Kidney (tissue), 22 donors: ENCODE data around the gene PDE6G. TPM values are rescaled to one million over a fixed set of nuclear protein-coding genes. Genes with fewer than 3 reads are reported as not detected.
A peak's percentile ranks its signal among the peaks of the same experiment; 100 is the strongest.

Experiments
- DNase-seq, 5 donors: peaks; one replicate each; pipeline ENCODE4 v3.0.0-alpha.2; 2013 to 2020
- FAIRE-seq: peaks from 2 replicates; lab custom pipeline; 2012; peaks lifted over from hg19 to GRCh38; lab: Jason Lieb, UNC
- H3K27ac ChIP-seq, 2 donors: one replicate each; pipeline ENCODE4 v1.7.0; 2013; ENCODE audit warnings: low read depth in 2 of 2, low read length in 2 of 2, inconsistent platforms in 1 of 2
- H3K27me3 ChIP-seq: one replicate; pipeline ENCODE4 v1.7.1; 2013; ENCODE audit warnings: low read length, inconsistent platforms; ENCODE audit not compliant: control insufficient read depth, insufficient read depth
- H3K36me3 ChIP-seq, 3 donors: one replicate each; pipeline versions ENCODE4 v1.7.0 to v1.7.1; 2013; ENCODE audit warnings: low read length in 3 of 3, control low read depth in 1 of 3, inconsistent platforms in 1 of 3; ENCODE audit not compliant: insufficient read depth in 3 of 3, control insufficient read depth in 2 of 3
- H3K4me1 ChIP-seq, 3 donors: one replicate each; pipeline versions ENCODE4 v1.7.0 to v1.7.1; 2013; ENCODE audit warnings: low read length in 3 of 3, inconsistent platforms in 1 of 3, low read depth in 1 of 3; ENCODE audit not compliant: control insufficient read depth in 2 of 3, insufficient read depth in 2 of 3
- H3K4me3 ChIP-seq, 3 donors: one replicate each; pipeline versions ENCODE4 v1.7.0 to v1.8.1; 2013; ENCODE audit warnings: low read length in 3 of 3, control low read depth in 1 of 3, inconsistent platforms in 1 of 3
- H3K9ac ChIP-seq, 3 donors: one replicate each; pipeline versions ENCODE4 v1.7.0 to v1.7.1; 2013; ENCODE audit warnings: low read length in 3 of 3, control low read depth in 1 of 3, inconsistent platforms in 1 of 3
- H3K9me3 ChIP-seq, 3 donors: one replicate each; pipeline versions ENCODE4 v1.7.0 to v1.7.1; 2013; ENCODE audit warnings: low read length in 3 of 3, control low read depth in 1 of 3, inconsistent platforms in 1 of 3; ENCODE audit not compliant: control insufficient read depth in 2 of 3, insufficient read depth in 1 of 3
- CTCF ChIP-seq: IDR thresholded peaks from 3 replicates; pipeline ENCODE4 v1.5.1; 2012; ENCODE audit warnings: mild to moderate bottlenecking, moderate library complexity, borderline replicate concordance; ENCODE audit not compliant: insufficient read depth; ENCODE audit errors: extremely low read depth
- intact Hi-C: fragments of 100-400 bp; cut with DNase I; formaldehyde crosslinking; loops from one replicate; pipeline ENCODE4 v1.11.1; 2022
- long read RNA-seq, 10 donors: library from polyadenylated mRNA in 1 of 10; unstranded in 1 of 10; transcript quantifications; one replicate each; pipeline ENCODE4 v2.0.0 and lab custom pipeline, GENCODE V29; 2021 to 2026
- polyA plus RNA-seq: library from polyadenylated mRNA; stranded (reverse); fragments of 350-450 nt; fragmentation: Illumina TruSeq; extraction: RNeasy Lipid Tissue Mini Kit (QIAGEN cat#74804); gene quantifications from one replicate; pipeline ENCODE4 v1.2.3, GENCODE V29; 2014; ENCODE audit warnings: low read depth, low replicate concordance; ENCODE audit not compliant: insufficient read depth
- total RNA-seq: library from RNA; stranded (reverse); fragmentation: NEBNext Ultra II Directional; extraction: Animal tissue kit (Norgen Biotek cat#: 25700); gene quantifications from one replicate; pipeline ENCODE4 v1.2.1, GENCODE V29; 2021
- donor health status: control.
- donor health status: control.
- donor health status: control.
- donor health status: control.
- donor health status: control.
- donor health status: DM: yes; HTN: yes; CAD: no.
- donor health status: Normal renal cell carcinoma (clear cell type).

The PDE6G gene
- total RNA-seq (3.2 TPM), polyA plus RNA-seq (5.4 TPM)
- long read RNA-seq, donor 1, partial matches to known transcripts: 0 of 1 reads
- long read RNA-seq, donor 1, other reads (novel, unspliced or antisense): 0 of 1 reads
- long read RNA-seq, donor 2: 0 reads
- long read RNA-seq, donor 3, partial matches to known transcripts: 0 of 4 reads
- long read RNA-seq, donor 3, other reads (novel, unspliced or antisense): 0 of 4 reads
- long read RNA-seq, donor 4, partial matches to known transcripts: 0 of 4 reads
- long read RNA-seq, donor 4, other reads (novel, unspliced or antisense): 0 of 4 reads
- long read RNA-seq, donor 5: 0 reads
- long read RNA-seq, donor 6, partial matches to known transcripts: 0 of 2 reads
- long read RNA-seq, donor 6, other reads (novel, unspliced or antisense): 0 of 2 reads
- long read RNA-seq, donor 7, partial matches to known transcripts: 0 of 1 reads
- long read RNA-seq, donor 7, other reads (novel, unspliced or antisense): 0 of 1 reads
- long read RNA-seq, donor 8, partial matches to known transcripts: 0 of 2 reads
- long read RNA-seq, donor 8, other reads (novel, unspliced or antisense): 0 of 2 reads
- long read RNA-seq, donor 9: 0 reads
- long read RNA-seq, donor 10, partial matches to known transcripts: 0 of 2 reads
- long read RNA-seq, donor 10, other reads (novel, unspliced or antisense): 0 of 2 reads

DNA sequence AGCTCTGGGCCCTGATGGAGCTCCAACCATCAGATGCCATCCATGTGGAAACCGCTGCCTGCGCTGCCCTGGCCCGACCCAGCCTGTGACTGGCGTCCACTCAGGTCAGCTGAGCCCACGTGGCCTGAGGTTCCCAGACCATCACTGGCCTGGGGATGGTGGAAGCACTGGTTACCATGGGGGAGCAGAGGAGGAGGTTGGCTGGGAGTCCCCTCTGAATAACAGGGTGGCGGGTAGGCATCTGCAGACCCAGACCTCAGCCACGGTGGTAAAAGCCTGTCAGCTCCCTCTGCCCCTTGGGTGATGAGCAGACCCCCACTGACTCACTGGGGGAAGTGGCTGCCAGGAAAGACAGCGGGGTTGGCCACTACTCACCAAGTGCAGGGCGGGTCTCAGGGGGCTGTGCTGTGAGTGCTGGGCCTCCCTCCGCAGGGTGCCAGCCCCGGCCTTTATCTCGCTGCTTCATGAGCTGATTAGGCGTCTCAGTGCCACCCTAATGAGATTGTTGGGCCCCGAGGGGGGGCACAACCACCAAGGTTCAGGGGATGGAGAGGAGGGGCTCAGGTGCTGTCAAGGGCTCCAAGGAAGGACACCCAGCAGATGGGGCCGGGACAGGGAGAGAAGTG, at the start of gene PDE6G:
Gene PDE6G, minus strand, starts transcription at position 425 of the 626 bp plus-strand sequence. CDS start 3,237 bp downstream, outside the sequence.
- no peak for FAIRE-seq

DNA sequence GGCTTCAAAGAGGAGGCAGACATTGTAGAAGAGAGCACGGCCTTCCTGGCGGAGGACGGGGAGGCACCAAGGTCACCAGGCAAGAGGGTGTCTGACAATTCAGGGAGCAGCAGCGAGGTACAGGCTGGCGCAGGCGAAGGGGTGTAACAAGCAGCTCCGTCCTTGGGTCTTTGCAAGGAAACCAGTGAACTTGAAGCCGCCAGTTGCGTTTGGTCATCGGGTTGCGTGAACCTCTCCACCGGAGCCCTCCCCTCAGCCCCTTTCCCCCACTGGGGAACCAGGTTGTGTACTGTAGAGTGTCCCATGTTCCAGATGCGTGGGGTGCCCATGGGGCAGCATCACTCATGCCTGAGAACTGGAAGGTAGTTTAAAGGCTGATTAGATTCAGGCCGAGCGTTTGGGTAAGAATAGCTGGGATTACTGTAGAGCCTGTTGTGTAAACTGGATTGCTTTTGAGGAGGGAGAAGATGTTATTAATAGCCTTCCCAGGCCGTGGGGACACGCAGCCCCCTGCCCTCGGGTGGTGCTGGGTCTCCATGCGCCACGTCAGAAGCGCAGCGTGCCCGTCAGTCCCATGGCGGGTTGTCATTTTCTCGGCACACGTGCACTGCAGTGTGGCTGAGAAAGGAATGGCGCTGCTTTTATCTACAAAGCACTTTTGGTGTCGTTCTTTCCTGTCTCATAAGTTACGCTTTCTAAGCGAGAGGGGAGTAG, 49.3 kb upstream of the PDE6G start:
- FAIRE-seq: no peak
- no peak for TF ChIP-seq CTCF

More for the DNA sequence above, at the start of gene PDE6G:
- no peak within 1 kb of the TSS for H3K4me3 ChIP-seq
- no peak within 1 kb of the TSS for H3K9ac ChIP-seq
- no peaks in the 10 kb centered on the region for H3K27me3 ChIP-seq
- intact Hi-C loops: no loop called here
- H3K36me3 ChIP-seq: no peaks in the 10 kb centered on the region
- no peak within 1 kb of the TSS for H3K27ac ChIP-seq
- no peak for TF ChIP-seq CTCF
- peak in 1 of 5 donors; percentile 72 for DNase-seq
- no peaks in the 10 kb centered on the region for H3K9me3 ChIP-seq
- peaks cover 0 to 2% (median 0%) of the 10 kb centered on the region in 3 donors for H3K4me1 ChIP-seq

DNA sequence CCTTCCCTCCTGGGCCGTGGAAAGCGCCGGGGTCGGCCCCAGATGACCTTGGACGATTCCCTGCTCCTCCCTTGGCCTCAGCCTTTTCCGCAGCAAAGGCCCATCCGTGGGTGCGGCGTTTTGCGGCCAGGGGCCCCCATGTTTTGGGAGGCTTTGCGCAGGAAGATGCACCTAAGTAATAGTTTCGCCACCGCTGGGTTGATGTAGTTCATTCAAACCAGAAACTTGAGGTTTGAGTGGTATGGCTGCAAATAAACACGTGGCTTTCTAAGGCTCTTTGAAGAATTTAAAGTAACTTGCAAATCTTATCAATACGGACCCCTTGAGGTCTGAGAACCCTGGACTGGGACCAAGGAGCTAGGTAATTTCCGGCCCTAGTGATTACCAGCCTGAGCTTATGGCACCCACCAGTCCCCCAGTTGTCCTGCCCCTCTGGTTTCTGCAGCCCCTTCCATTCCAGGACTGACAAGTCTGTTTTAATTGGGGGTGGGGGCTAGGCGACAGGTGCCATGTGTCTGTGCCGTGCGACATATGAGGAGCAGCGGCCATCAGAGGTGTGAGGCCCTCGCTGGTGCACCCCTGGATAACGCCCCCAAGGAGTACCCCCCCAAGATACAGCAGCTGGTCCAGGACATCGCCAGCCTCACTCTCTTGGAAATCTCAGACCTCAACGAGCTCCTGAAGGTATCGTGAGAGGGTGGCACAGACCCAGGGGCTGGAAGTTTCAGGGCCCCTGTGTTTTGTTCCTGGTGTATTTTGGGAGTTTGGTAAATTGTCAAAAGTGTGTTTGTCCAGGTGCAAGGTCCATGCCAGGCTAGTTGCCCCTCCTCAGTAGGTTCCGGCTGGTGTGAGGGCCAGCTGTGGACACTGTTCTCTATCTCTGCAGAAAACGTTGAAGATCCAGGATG, 47.7 kb upstream of the PDE6G start:
- H3K27me3 ChIP-seq: no peaks in the 10 kb centered on the region
- no peak for FAIRE-seq
- peak overlapping the region; percentile 63 to 91 for H3K27ac ChIP-seq
- H3K4me1 ChIP-seq: peaks cover 0 to 25% (median 7%) of the 10 kb centered on the region in 3 donors
- H3K9ac ChIP-seq: peak overlapping the region; percentile 8 to 94 (median 35)
- DNase-seq: peak in 1 of 5 donors; percentile 51
- H3K36me3 ChIP-seq: peaks cover 0 to 18% (median 6%) of the 10 kb centered on the region in 3 donors
- intact Hi-C loops: no loop called here
- TF ChIP-seq CTCF: no peak
- no peaks in the 10 kb centered on the region for H3K9me3 ChIP-seq
- H3K4me3 ChIP-seq: peak overlapping the region; percentile 82 to 95 (median 91)

More for the DNA sequence above, 49.3 kb upstream of the PDE6G start:
- Histone ChIP-seq H3K9me3 (no peaks in the 10 kb centered on the region), H3K27me3 (no peaks in the 10 kb centered on the region), H3K9ac (no peak overlapping the region), H3K4me3 (no peak overlapping the region), H3K36me3 (peaks cover 0 to 14% (median 6%) of the 10 kb centered on the region in 3 donors), H3K27ac (no peak overlapping the region), H3K4me1 (peaks cover 0 to 31% (median 11%) of the 10 kb centered on the region in 3 donors)
- no peak for DNase-seq
- intact Hi-C loops: no loop called here
